NCI-H2107 treated with DMSO at 0.1 percent for 48 hours (cell line): ENCODE results near the gene SGCD.
"Not testable (repeated sequence)": the region's sequence is repeated elsewhere in the genome, so short reads cannot be mapped to it uniquely, and the experiment has no call there.

Source experiments
- DNase-seq: peaks from one replicate; lab custom pipeline; 2025; ENCODE audit not compliant: unreplicated experiment; lab: John Stamatoyannopoulos, UW

The SGCD gene

DNA sequence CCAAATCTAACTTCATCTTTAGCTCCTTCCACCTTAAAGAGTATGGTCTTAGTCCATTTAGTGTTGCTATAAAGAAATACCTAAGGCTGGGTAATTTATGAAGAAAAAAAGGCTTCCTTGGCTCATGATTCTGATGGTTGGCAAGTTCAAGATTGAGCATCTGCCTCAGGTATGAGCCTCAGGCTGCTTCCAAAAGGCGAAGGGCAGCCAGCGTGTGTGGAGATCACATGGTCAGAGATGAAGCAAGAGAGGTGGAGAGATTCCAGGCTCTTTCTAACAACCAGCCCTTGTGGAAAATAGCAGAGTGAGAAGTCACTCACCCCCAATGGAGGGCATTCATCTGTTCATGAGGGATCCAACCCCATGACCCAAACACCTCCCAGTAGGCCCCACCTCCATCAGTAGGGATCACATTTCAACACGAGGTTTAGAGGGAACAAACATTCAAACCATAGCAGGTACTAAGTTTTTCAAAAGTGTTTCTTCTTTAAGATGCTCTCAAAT, 225.9 kb downstream of the SGCD start:
- no peak for DNase-seq

DNA sequence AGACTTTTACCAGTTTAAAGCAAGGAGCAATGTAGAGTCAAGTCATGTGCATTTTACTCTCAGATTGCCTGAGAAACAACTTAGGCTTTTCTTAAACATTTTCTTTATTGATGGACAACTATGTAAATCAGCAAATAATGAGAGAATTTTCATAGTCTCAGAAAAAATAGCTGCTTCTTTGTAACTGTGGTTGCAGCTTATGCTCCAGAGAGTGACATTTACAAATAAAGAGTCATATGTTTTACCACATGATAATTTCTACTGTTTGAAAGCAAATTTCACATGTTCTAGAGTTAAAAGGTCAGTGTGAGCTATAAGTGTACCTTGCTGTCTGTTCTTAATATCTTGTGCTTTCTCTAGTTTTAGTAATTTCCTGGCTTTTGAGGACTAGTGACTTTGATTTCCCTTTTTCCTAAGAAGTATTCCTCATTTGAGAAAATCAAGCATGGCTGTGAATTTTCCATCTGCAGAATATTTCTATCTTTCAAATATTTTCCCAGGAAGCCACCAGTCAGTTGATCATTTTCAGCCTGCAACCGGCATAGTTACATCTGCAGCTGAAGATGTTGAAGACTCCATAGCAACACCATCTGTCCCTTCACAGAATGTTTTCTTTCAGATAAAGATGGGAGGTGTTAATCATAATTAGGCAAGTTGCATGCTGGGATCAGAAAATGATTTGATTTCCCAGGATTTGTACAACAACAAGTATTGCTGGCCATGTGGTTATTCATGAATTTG, 229.9 kb downstream of the SGCD start:
- DNase-seq, result no peak

DNA sequence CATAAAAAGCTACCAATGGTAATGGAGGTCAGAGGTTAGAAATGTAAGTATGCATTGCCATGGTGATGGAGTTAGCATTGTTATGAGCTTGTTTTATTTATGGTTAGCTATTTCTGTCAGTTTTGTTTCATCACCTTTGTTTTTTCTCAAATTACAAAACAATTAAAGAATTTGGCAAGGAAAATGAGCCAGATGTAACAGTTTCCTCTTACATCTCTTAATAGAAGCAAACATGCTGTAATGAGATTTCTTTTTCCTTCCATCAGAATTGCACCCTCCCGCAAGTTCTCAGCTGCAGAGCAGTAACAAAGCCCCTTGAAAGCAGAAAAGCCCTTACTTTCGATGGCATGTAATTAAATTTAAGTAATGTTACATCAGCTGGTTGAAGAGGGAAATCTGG, 233.0 kb downstream of the SGCD start:
- DNase-seq, result no peak

DNA sequence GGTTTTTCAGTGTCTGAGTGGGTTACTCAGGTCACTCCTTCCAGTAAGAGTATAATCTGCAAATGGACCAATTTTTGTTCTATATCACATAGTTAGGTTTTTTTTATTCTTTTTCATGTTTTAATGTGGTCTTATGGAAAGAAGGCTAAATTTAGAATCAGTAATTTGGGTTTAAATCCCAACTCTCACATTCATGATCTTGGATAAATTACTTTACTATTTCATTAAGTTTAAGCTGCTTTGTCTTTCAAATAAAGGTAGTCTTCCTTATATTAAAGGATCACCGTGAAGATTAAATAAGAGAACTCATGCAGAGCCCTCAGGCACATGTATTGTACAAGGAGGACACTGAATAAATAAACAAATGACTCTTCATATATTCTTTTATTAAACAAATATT, 234.7 kb downstream of the SGCD start:
- no peak for DNase-seq

DNA sequence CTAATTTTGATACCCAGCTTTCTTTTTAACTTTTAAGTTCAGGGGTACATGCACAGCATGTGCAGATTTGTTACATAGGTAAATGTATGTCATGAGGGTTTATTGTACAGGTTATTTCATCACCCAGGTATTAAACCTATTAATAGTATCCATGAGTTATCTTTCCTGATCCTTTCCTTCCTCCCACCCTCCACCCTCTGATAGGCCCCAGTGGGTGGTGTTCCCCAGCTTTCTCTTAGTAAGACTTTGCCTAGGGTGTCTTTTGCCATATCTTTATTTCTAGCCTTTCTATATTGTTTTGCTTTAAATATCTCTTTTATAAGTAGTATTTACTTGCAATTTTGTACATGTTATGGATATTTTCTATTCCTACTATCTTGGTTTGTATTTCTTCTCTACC, 243.7 kb downstream of the SGCD start:
- no peak for DNase-seq

DNA sequence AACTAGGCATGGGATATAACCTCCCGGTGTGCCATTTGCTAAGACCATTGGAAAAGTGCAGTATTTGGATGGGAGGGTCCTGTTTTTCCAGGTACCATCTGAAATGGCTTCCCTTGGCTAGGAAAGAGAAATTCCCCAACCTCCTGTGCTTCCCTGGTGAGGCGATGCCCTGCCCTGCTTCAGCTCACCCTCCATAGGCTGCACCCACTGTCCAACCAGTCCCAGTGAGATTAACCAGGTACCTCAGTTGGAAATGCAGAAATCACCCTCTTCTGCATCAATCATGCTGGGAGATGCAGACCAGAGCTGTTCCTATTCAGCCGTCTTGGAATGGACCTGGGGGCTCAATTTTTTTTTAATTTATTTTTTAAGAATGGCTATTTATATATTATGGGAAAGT, 254.8 kb downstream of the SGCD start:
- DNase-seq, result no peak

DNA sequence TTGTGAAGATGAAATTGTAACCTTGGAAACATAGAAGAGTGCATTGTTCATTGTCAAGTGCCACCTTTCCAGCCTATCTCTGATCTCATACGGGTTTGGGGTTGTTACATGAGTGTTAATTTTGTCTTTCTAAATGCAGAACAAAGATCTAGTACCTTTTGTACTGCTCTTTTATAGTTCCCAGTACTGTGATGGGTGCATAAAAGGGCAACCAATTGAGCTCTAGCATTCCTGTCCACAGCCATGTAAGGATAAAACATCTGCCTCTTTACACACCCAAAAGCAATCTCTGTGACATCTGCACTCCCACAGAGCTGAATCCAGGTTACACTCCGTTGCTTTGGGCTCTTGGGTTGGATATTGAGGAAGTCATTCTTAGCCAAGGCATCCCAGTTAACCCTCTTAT, 255.2 kb downstream of the SGCD start:
- DNase-seq, result no peak

DNA sequence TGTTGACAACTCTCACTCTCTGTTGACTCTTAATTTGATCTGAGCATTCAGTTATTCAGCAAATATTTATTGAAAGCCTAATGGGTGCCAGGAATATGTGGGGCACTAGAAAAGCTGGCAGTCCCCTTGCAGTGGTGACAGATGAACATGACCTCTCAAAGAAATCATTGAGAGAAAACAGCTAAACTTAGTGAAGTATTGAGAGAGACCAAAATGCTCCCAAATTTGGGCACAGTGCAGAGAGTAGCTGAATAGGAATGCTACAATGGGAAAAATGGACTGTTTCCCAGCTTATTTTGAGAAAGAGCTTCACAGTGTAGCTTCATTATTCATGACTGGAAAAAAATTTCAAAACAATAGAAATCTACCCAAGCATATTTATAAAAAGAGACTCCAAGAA, 257.9 kb downstream of the SGCD start:
- no peak for DNase-seq

DNA sequence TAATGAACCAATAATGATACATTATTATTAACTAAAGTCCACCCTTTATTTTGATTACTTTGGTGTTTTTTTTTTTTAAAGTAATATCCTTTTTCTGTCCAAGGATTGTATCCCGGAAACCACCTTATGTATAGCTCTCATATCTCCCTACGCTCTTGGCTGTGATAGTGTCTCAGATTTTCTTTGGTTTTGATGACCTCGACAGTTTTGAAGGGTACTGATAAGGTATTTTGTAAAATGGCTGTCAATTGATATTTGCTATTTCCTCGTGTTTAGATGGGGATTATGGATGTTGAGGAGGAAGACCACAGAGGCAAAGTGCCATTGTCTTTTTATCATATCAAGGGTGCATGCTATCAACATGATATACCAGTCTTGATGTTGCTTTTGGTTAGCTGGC, 259.0 kb downstream of the SGCD start:
- no peak for DNase-seq

DNA sequence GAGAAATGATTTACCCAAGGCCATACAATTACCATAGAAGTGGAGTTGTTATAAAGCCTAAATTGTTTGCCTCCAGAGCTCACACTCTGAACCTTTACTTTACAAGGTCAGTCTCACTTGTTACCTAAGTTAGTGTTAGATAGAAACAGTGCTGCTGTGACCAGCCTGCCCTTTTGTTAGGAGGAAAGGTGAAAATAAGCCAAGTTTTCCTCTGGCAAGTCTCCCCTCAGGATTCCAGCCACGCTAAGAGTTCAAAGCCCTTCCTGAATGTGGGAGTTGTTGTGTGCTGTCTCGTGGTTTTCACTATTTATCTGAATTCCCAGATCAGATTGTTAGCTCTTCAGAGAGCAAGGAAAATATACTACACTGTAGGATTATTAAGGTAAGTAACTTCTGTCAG, 260.0 kb downstream of the SGCD start:
- no peak for DNase-seq

DNA sequence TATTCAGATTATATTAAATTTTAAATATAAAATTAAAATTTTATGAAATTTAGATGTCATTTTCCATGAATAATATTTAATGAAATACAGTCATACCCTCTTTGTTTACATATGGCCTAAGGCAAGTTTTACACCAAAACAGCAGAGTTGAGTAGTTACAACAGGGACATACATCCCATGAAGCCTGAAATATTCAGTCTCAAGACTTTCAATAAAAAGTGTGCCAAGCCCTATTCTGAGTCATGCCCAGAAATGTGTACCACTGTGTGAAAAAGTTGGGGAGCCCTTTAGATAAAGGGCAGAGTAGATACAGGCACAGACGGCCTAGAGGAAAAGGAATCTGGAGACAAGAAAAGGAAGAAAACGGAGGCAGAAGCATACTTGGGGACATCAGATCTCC, 261.3 kb downstream of the SGCD start:
- no peak for DNase-seq

DNA sequence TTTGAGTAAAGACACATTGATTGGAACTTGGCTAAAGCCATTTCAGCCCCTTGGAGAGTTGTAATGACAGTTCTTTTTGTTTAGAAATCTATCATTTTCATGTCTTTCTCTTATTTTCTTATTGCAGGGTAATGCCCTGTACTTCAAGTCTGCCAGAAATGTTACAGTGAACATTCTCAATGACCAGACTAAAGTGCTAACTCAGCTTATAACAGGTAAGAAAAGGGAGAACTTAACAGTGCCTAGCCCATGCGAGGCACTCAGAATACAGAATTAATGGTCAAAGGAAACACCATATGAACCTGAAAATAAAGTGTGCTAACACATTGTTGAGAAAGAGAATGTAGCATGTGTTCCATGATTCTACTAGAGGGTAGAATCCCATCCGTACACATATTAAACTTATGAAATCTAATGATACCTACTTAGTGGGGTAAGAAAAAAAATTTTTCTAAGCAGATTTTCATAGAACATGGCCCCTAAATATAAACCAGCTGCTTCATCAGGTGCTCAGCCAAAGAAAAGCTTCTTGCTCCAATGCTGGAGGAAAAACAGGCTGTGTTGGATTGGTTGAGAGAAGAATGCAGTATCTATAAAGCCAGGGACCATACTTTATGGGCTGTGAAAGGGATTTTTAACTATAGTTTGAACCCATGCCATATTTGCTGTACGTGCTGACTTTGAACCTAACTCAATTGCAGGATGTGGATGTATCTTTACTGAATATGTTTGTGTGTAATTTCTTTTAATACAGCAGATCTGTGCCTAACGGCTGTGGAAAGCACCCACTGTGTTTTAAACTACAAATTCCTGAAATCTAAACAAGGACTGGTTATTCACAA, 262.4 kb downstream of the SGCD start:
- DNase-seq, result no peak

DNA sequence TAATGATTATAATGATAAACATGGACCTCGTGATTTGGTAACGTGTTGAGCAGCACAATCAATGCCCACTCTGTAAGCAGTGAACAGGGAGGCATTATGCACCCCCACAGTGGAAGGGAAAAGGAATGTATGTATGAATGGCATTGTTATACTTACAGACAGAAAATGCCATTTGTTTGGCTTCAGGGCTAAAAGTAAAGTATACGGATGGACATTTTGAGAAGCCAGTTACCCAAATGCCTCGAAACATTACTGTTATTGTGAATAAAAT, 262.9 kb downstream of the SGCD start:
- DNase-seq, result no peak

DNA sequence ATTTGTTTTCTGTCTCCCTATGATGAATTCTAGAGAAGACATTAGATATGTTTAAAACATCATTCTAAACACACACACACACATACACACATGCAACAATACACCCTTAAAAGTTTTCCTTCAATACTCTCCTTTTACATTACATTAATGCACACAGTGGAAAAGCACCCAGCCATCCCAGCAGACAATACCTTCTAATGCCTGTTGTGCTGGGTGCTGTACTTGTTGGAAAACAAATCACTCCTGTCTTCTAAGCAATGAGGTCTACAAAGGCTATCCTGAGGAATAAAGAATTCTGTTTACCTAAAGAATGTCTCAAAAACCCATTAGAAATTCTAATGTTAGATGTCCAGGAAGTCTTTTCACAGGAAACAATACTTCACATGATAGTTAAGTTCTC, 264.0 kb downstream of the SGCD start:
- no peak for DNase-seq

DNA sequence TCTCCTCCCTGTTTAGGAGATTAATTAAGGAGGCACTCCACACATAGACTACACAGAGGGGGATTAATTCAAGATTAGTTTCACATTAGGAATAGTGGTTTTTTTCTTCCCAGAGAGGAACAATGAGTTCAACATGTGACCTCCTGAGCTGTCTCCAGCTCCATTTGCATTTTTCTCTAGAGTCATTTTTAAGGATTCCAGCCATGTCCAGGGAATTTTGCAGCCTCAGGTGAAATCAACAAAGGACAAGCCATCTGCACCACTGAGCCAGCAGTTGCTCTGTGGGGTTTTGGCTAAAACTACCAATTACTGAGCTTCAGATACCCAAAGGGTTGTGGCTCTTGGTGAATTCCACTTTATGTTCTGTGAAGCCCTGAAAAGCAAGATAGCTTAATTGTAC, 264.7 kb downstream of the SGCD start:
- DNase-seq, result no peak

DNA sequence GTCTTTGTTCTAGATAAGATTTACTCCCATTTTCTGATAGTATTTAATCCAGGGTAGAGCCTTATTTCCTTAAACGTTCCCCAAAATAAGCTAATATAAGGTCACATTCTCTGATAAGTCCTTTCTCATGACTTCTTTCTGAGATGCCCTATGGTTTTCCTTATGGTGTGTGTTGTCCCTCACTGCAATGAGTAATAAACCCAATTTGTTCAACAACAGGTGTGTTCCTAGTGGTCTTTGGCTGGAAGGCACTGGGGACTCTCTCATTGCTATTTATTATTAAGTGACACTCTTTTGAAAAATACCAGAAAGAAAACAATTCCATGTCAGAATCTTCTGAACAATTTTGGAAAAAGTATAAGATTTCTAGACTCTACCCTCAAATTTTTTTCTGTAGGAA, 266.6 kb downstream of the SGCD start:
- DNase-seq, result no peak

DNA sequence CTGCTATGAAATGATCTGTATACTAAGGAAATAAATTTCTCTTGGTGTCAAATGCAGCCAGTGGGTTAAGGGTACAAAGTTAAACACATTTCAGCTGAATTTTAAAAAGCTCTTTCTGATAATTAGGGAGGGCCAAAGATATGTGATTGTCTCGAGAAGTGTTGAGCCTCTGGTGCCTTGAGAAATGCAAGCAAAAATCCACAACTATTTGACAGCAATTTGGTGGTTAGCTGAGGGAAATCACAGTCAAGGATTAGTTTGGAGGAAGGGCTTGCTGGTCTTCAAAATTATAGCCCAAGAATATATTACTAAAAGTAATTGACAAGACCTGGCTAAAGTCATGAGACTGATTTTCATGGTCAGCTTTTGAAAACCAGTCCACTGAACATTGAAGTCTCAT, 267.4 kb downstream of the SGCD start:
- no peak for DNase-seq

DNA sequence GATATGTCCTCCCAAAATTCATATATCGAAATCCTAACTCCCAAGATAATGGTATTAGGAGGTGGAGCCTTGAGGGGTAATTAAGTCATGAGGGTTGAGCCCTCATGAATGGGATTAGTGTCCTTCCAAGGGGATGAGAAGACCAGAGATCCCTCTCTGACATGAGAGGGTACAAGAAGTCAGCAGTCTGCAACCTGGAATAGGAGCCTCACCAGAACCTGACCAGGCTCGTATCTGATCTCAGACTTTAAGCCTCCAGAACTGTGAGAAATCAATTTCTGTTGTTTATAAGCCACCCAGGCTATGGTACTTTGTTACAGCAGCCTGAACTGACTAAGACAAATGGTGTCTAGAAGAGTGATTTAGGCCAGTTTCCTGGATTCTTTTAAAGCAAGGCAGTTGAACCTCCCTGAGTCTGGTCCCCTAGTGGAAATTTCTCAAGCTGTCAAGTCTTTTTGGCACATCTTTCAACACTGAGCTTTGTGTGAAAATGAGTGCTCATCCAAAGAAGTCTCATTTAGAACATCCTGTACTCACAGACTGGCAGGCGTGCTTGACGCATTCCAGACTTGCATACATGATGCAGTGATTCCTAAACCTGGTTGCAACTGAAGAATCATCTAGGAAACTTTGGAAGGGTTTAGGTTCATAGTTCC, 268.3 kb downstream of the SGCD start:
- DNase-seq, result no peak

DNA sequence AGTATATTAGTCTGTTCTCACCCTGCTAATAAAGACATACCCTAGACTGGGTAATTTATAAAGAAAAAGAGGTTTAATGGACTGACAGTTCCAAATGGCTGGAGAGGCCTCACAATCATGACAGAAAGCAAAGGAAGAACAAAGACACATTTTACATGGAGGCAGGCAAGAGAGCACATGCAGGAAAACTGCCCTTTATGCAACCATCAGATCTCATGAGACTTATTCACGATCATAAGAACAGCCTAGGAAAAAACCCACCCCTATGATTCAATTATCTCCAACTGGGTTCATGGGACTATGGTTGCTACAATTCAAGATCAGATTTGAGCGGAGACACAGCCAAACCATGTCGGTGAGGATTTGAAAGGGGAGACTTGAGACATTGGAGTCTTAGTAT, 270.3 kb downstream of the SGCD start:
- DNase-seq, result no peak

DNA sequence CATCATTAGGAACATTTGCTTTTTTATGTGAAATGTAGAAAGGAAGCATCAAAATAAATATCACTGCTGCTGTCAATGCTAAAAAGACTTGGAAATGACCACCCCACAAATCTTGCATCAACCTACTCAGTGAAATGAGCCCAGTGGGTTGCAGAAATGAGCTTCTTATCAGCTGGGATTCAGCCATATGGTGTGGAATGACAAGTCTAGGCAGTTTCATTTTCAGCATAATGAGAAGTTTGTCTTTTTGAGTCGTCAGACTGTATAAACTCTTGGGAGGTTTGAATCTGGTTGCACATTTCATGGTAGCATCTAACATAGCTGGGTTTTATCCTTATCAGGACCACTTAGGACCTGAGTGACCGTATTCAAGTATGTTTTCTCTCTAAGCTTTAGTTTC, 272.0 kb downstream of the SGCD start:
- DNase-seq, result no peak

DNA sequence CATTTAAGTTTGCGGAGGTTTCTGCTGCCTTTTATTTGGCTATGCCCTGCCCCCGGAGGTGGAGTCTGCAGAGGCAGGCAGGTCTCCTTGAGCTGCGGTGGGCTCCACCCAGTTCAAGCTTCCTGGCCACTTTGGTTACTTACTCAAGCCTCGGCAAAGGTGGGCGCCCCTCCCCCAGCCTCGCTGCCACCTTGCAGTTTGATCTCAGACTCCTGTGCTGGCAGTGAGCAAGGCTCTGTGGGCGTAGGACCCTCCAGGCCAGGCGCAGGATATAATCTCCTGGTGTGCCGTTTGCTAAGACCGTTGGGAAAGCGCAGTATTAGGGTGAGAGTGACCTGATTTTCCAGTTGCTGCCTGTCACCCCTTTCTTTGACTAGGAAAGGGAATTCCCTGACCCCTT, 283.6 kb downstream of the SGCD start:
- not testable (repeated sequence) for DNase-seq

DNA sequence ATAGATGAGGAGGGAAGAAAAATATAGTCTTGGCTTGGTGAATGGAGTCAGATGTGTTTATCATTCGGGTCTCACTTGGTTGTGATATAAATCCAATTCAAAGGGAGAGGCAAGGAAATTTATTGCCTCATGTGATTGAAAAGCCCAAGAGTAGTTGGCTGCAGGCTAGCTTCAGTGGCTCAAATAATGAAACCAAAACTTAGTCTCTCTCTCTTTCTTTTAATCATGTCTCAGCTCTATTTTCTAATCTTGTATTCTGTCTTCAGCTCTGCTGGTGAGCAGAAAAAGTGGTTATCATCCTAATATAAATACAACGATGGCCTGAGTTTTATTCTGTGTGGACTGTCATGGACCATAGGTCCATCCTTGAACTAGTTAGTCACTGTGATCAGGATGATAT, 288.9 kb downstream of the SGCD start:
- no peak for DNase-seq
